Hematopoietic multipotent progenitor cell (in vitro differentiated cells): ENCODE results near the gene BEST2. TPM values are rescaled to one million over a fixed set of nuclear protein-coding genes. Genes with fewer than 3 reads are reported as not detected.

Source experiments
- DNase-seq, 3 donors: peaks; one replicate each; pipeline ENCODE4 v3.0.0-alpha.2; 2011 to 2015; ENCODE audit warnings: low read depth in 2 of 3, low spot score in 2 of 3
- total RNA-seq: library from RNA; depleted of rRNA; stranded (reverse); fragments of >200 nt; gene quantifications from one replicate; pipeline ENCODE4 v1.2.3, GENCODE V29; 2012

Gene BEST2
- total RNA-seq, 1 donor, result not detected

DNA sequence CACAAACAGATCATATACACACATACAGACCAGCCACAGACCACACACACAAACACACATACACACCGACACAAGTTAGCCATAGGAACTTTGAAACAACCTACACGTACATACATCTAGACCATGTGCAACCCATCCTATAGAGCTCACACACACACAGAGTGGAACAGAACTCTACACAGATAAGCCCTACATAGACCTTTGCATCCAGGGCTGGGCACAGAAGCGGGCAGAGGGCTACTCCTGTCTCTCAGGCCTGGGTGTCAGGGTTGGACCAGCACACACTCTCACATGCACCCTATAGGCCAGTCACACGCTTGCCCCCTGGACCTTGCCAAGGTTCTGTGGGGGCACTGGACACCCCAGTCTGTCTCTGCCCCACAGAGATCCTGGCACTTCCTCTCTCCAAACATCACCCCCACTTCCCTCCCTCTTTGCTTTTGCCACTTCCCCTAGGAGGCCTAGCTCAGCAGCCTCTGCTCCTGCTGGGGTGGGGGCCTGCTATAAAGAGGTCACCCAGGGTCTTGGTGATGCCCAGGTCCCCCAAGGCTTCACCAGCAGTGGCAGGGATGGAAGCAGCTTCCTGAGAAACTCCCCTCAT is 33.9 kb downstream of the BEST2 start:
- peak in 2 of 3 donors; percentile 36 to 50 for DNase-seq

DNA sequence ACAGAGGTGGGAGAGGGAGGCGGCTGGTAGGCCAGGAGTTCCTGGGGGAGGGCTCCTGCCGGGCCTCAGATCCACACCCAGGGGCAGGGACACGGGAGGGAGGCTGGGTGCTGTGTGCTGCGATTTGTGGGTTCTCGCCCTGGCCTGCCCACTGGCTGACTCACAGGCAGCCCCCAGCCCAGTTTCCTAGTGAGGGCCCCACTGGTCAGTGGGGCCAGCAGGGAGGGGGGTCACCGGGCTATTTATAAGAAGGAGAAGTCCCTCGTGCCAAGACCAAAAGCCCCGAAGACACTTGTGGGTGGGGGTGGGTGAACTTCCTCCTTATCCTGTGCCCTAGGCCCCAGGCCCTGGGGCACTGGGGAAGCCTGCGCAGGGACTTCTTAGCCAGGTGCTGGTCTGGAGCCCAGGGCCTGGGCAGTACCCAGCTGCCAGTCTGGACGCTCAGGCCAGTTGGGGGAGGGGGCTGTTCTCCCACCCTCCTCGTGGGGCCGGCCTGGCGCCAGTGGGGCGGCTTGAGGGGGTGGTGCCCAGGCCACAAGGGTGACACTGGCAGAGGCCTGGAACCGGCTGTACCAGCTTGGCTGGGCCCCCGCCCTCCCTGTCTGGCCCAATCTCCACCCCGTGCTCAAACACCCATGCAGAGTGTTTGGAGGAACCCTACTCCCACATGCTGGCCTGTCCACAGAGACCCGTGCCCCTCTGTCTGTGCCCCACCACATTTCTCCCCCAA is 34.7 kb downstream of the BEST2 start:
- peak in 2 of 3 donors; percentile 69 to 79 for DNase-seq

DNA sequence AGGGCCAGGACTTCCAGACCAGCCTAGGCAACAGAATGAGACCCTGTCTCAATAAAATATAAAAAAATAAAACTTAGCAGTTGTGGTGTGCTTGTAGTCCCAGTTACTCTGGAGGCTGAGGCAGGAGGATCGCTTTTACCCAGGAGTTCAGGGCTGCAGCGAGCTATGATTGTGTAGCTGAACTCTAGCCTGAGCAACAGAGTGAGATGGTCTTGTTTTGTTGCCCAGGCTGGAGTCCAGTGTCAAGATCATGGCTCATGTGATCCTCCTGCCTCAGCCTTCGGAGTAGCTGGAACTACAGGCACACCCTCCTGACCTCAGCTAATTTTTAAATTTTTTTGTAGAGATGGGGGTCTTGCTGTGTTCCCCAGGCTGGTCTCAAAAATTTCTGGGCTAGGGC is 35.4 kb downstream of the BEST2 start:
- DNase-seq, result no peak

DNA sequence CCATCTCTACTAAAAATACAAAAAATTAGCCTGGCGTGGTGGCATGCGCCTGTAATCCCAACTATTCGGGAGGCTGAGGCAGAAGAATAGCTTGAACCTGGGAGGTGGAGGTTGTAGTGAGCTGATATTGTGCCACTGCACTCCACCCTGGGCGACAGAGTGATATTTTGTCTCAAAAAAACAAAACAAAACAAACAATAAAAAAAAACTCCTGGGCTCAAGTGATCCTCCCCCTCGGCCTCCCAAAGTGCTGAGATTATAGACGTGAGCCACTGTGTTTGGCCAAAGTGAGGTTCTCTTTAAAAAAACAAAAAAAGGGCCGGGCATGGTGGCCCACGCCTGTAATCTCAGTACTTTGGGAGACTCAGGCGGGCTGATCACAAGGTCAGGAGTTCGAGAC is 35.9 kb downstream of the BEST2 start:
- DNase-seq, result no peak

DNA sequence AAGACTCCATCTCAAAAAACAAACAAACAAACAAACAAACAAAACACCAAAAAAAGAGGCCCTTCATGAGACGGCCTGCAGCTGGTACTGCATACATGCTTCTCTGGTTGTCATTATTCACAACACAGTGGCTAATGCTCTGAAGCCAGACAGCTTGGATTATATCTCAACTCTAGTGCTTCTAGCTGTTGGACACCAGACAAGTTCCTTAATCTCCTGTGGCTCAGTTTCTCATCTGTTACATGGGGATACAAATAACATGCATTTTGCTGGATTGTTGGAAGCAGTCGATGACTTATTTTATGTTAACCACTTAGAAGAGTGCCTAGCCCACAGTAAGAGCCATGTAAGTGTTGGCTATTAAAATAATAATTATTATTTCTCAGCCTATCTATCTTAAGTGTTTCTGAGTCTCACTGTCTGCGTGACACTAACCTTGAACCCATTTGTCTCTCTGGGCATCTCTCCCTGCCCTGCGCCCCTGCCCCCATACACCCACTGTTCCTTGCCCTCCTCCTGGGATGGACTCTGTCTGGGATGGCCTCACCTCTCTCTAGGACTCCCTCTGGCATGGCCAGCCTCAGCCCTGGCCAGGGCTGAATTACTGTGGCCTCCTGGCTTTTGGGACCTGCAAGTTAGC is 36.6 kb downstream of the BEST2 start:
- no peak for DNase-seq

DNA sequence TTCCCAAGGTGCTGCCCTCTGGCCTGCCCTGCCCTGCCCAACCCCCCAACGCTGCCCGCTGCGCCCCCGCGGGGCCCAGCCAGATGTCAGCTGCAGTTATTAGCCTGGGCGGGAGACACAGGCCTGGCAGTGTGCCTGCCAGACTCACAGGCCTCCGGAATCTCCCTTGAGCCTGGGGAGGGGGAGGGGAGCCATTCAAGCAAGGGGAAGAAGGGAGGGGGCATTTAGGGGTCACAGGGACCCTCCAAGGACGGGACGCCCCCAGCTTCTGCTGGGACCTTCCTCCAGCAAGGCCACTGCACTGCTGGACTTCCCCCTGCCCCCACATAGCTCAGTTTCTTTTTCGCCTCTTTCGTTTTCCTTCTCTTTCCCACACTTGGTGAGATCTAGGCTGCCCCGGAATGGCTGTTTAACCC is 37.1 kb downstream of the BEST2 start:
- peak in 2 of 3 donors; percentile 84 for DNase-seq

DNA sequence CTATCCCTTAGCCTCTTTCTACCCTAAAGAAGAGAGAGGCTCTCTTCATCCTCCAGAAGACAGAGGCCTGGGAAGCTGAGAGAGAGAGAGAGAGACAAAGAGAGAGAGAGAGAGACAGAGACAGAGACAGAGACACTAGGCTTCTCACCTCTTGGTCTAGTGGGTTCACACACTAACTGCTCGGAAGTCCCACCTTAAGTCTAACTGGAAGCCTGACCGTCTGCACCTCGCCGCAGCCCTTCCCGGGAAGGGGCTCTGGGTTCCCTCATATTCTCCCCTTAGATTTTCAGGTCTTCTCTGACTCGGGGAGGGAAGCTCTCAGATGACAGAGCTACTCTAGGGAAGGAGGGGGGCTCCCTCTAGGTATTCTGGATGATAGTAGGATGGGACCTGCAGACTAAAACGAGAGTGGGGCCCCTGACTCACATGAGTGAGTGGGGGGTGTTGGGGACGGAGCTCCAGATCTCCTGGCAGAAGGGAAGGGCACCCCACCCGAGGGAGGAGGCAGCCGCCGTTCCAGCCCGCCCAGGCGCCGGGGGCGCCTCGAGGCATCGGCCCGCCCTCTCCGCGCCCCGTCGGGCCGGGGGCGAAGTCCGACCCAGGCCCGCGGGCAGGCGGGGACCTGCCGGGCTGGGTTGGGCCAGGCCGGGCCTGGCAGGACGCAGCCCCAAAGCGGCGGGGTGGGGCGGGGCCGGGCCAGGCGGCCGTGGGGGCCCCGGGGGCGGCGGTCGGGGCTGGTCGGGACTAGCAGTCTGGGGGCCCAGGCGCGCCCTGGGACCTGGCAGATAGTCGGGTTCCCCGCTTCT is 37.7 kb downstream of the BEST2 start:
- peak in 1 of 3 donors; percentile 50 for DNase-seq

DNA sequence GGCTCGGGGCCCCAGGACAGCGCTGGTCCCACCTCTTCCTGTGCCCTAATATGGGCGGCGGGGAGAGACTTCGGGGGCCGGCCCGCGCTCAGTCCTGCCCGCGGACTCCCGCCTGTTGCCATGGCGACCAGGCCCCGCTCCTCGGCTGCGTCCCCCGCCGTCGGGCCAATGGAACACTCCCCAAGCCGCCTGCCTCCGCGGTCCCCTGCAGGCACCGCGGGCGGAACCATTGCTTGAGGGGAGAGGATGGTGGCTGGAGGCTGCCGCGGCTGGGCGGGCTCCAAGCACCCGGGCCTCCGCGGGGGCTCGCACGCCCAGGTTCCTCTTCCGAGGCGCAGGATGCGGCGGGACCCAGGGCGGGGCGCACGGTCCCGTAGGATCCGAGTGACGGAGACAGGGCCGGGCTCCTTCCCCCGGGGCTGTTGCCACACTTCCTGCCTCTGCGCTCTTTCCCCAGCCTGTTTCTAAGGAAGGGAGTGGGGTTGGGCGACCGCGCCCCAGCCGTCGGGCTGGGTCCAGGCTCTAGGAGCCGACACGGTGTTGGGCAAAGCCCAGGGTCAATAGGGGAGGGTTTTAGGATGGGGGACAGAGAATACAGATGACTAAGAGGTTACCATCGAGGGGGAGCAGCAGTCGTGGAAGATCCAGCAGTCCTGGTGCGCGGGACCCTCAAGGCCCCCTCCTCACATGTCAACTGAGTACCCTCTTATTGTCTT is 38.5 kb downstream of the BEST2 start:
- peak; percentile 86 to 98 (median 96) for DNase-seq

DNA sequence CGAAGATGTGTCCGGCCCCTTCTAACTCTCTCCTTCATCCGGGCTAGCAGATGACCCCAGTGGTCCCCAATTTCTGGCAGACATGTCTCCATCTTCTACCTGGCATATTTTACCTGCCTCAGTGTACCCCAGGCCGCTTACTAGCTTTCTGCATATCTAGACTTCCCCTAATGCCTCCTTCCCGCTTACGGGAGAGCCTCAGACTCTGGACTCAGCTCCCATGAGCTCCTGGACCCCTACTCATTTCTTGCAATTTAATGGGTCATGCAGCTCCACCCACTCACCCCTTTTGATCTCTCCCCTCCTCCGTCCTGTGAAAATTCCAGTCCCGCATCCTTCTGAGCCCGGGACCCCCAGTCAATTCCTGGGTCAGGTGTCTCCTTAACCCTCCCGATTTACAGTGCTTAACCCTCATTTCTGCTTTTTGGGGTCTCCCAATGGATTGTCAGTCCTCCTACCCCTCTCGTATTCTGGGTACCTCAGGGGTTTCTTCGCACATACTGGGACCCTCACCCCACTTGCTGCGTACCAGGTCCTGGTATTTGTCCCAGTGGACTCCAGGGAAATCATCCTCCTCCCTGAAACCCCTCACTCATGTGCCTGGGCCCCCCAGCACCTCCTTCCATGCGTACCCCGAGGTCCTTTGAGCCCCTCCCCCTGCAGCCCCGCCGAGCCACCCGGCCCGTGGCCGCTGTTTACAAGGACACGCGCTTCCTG is 39.2 kb downstream of the BEST2 start:
- peak in 1 of 3 donors; percentile 21 for DNase-seq

DNA sequence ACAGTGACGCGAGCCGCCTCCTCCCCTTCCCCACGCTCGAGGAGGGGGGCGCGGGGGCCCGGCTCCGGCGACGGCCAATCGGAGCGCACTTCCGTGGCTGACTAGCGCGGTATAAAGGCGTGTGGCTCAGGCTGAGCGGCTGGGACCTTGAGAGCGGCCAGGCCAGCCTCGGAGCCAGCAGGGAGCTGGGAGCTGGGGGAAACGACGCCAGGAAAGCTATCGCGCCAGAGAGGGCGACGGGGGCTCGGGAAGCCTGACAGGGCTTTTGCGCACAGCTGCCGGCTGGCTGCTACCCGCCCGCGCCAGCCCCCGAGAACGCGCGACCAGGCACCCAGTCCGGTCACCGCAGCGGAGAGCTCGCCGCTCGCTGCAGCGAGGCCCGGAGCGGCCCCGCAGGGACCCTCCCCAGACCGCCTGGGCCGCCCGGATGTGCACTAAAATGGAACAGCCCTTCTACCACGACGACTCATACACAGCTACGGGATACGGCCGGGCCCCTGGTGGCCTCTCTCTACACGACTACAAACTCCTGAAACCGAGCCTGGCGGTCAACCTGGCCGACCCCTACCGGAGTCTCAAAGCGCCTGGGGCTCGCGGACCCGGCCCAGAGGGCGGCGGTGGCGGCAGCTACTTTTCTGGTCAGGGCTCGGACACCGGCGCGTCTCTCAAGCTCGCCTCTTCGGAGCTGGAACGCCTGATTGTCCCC is 39.9 kb downstream of the BEST2 start, which contains the start of gene JUNB:
Gene JUNB, plus strand, starts transcription at position 142 of the 706 bp plus-strand sequence. Its CDS starts 286 bp downstream, at position 428.
- DNase-seq, result peak; percentile 96 to 100 (median 97)

DNA sequence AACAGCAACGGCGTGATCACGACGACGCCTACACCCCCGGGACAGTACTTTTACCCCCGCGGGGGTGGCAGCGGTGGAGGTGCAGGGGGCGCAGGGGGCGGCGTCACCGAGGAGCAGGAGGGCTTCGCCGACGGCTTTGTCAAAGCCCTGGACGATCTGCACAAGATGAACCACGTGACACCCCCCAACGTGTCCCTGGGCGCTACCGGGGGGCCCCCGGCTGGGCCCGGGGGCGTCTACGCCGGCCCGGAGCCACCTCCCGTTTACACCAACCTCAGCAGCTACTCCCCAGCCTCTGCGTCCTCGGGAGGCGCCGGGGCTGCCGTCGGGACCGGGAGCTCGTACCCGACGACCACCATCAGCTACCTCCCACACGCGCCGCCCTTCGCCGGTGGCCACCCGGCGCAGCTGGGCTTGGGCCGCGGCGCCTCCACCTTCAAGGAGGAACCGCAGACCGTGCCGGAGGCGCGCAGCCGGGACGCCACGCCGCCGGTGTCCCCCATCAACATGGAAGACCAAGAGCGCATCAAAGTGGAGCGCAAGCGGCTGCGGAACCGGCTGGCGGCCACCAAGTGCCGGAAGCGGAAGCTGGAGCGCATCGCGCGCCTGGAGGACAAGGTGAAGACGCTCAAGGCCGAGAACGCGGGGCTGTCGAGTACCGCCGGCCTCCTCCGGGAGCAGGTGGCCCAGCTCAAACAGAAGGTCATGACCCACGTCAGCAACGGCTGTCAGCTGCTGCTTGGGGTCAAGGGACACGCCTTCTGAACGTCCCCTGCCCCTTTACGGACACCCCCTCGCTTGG is 40.7 kb downstream of the BEST2 start:
- DNase-seq, result peak in 2 of 3 donors; percentile 59 to 69

DNA sequence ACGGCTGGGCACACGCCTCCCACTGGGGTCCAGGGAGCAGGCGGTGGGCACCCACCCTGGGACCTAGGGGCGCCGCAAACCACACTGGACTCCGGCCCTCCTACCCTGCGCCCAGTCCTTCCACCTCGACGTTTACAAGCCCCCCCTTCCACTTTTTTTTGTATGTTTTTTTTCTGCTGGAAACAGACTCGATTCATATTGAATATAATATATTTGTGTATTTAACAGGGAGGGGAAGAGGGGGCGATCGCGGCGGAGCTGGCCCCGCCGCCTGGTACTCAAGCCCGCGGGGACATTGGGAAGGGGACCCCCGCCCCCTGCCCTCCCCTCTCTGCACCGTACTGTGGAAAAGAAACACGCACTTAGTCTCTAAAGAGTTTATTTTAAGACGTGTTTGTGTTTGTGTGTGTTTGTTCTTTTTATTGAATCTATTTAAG is 41.3 kb downstream of the BEST2 start:
- DNase-seq, result no peak

DNA sequence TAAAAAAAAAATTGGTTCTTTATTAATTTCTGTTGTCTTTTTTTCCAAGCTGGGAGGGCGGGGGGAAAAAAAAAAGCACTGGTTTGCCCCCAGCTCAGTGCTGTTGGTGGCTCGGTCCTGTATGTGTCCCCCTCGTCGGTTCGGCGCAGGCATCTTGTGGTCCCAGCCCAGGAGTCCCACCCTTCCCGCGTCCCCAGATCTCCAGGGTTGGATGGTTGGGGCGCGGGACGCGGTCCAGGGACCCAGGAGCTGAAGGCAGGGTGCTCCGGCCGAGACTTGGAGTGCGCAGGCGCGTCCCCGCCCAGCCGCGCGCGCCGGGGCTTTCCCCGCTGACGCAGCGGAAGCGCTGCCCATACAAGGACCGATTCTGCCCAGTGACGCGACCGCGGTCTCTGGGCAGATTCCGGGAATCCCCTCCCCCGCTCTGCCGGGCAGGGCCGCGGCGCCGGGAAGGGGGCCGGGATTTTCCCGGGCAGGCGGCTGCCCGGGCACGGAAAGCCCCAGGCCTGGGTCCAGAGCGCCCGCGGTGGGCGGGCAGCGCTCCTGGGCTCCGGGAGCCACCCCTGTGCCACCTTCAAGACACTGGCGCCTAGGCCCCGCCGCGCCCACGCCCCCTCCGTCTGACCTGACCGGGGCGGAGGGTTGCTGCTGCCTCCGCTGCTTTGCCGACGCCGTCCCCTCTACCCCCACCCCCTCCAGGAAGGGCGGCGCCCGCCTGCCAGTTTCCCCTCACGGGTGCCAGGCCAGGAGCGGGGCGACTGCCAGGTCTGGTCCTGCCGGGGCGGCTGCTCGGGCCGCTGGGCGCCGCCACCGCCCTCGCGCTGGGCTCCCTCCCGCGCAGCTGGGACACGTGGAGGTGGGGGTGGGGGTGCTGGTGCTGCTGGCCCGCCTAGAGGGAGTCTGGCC is 42.0 kb downstream of the BEST2 start:
- peak; percentile 96 to 97 (median 97) for DNase-seq

DNA sequence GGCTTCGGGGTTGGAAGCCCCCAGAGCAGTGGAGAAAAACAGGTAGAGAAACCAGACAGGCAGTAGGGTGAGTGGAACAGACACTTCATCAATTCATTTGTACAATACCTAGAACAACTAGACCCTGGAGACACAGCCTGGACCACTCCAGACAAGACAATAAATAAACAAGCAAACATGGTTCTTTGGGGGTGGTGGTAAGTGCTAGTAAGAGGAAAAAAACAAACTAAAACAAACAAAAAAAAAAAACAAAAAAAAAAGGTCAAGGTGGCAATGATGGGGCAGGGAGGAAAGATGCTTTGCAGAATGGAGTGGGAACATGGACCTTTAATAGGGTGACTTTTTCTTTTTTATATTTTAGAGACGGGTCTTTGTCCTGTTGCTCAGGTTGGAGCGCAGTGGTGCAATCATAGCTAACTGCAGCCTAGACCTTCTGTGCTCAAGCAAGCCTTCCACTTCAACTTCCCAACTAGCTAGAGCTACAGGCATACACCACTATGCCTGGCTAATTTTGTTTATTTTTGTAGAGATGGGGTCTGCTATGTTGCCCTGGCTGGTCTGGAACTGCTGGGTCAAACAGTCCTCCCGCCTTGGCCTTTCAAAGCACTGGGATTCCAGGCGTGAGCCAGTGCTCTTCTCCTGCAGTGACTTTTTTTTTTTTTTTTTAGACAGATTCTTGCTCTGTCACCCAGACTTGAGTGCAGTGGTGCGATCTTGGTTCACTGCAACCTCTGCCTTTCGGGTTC is 42.8 kb downstream of the BEST2 start:
- no peak for DNase-seq

DNA sequence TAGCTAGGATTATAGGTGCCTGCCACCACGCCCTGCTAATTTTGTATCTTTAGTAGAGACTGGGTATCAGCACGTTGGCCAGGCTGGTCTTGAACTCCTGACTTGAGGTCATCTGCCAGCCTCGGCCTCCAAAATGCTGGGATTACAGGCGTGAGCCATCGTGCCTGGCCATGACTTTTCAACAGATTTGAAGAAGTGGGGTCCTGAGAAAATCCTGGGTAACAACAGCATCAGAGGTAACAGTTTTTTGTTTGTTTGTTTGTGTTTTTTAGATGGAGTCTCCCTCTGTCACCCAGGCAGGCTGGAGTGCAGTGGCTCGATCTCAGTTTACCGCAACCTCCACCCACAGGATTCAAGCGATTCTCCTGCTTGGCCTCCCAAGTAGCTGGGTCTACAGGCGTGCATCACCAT is 43.4 kb downstream of the BEST2 start:
- no peak for DNase-seq
